Ishikawa (cell line): ENCODE data around the gene CBLC.

Experiments
- CEBPB ChIP-seq: IDR thresholded peaks from 2 replicates; pipeline ENCODE4 v1.6.1; 2012
- CREB1 ChIP-seq: IDR thresholded peaks from 2 replicates; pipeline ENCODE4 v1.6.1; 2012; ENCODE audit warnings: low read depth
- EGR1 ChIP-seq: IDR thresholded peaks from 2 replicates; pipeline ENCODE4 v1.6.1; 2012
- EP300 ChIP-seq: IDR thresholded peaks from 2 replicates; pipeline ENCODE4 v1.6.1; 2012; ENCODE audit warnings: borderline replicate concordance
- FOXM1 ChIP-seq: IDR thresholded peaks from 2 replicates; pipeline ENCODE4 v1.6.1; 2012; ENCODE audit warnings: low read depth, borderline replicate concordance
- NFIC ChIP-seq: IDR thresholded peaks from 2 replicates; pipeline ENCODE4 v1.6.1; 2012
- RAD21 ChIP-seq: IDR thresholded peaks from 2 replicates; pipeline ENCODE4 v1.6.1; 2012; ENCODE audit warnings: low read depth
- TAF1 ChIP-seq: IDR thresholded peaks from 2 replicates; pipeline ENCODE4 v1.6.1; 2012; ENCODE audit warnings: low read depth, mild to moderate bottlenecking
- TCF12 ChIP-seq: IDR thresholded peaks from 2 replicates; pipeline ENCODE4 v1.6.1; 2012; ENCODE audit warnings: low read depth
- TEAD4 ChIP-seq: IDR thresholded peaks from 2 replicates; pipeline ENCODE4 v1.6.1; 2012
- USF1 ChIP-seq: IDR thresholded peaks from 2 replicates; pipeline ENCODE4 v1.6.1; 2012
- YY1 ChIP-seq: IDR thresholded peaks from 2 replicates; pipeline ENCODE4 v1.6.1; 2012; ENCODE audit warnings: low read depth
- ZBTB7A ChIP-seq: IDR thresholded peaks from 2 replicates; pipeline ENCODE4 v1.6.1; 2012; ENCODE audit warnings: low read depth
- TF ChIP-seq, protein P1 (sequence below): IDR thresholded peaks from 2 replicates; pipeline ENCODE4 v1.6.1; 2012
- TF ChIP-seq, protein P2 (sequence below): IDR thresholded peaks from 2 replicates; pipeline ENCODE4 v1.6.1; 2012; ENCODE audit warnings: low read depth, mild to moderate bottlenecking

Gene CBLC

DNA sequence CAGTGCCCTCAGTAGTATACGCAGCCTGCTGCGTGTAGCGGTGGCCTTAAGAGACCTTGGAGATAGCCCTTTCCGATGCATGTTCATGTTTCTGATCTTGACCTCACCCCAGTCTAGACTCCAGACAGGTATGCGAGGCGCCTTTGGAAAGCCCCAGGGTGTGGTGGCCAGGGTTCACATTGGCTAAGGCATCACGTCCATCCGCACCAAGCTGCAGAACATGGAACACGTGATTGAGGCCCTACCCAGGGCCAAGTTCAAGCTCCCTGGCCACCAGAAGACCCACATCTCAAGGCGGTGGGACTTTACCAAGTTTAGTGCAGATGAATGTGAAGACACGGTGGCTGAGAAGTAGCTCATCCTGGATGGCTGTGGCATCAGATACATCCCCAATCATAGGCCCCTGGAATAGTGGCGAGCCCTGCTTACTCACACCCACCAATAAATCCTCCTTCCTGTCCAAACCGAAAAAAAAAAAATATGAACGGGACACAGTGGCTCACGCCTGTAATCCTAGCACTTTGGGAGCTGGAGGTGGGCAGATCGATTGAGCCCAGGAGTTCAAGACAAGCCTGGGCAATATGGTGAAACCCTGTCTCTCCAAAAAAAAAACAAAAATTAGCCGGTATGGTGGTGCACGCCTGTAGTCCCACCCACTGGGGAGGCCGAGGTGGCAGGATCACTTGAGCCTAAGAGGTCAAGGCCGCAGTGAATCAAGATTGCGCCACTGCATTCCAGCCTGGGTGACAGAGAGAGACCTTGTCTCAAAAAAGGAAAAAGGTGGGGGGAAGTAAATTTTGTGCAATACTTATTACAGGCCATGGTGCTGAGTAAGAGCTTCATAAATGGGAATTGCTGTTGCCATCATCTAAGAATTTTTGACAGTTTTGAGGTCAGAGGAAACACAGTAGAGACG, 12.4 kb upstream of the CBLC start:
- TF ChIP-seq TEAD4 (no peak), USF1 (no peak), CEBPB (no peak), RAD21 (no peak), YY1 (no peak), ZBTB7A (no peak), NFIC (no peak), FOXM1 (no peak), TAF1 (no peak), EGR1 (no peak), EP300 (no peak), TCF12 (no peak), CREB1 (no peak)
- TF ChIP-seq, protein P1, sequence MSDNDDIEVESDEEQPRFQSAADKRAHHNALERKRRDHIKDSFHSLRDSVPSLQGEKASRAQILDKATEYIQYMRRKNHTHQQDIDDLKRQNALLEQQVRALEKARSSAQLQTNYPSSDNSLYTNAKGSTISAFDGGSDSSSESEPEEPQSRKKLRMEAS = no peak
- TF ChIP-seq, protein P2, sequence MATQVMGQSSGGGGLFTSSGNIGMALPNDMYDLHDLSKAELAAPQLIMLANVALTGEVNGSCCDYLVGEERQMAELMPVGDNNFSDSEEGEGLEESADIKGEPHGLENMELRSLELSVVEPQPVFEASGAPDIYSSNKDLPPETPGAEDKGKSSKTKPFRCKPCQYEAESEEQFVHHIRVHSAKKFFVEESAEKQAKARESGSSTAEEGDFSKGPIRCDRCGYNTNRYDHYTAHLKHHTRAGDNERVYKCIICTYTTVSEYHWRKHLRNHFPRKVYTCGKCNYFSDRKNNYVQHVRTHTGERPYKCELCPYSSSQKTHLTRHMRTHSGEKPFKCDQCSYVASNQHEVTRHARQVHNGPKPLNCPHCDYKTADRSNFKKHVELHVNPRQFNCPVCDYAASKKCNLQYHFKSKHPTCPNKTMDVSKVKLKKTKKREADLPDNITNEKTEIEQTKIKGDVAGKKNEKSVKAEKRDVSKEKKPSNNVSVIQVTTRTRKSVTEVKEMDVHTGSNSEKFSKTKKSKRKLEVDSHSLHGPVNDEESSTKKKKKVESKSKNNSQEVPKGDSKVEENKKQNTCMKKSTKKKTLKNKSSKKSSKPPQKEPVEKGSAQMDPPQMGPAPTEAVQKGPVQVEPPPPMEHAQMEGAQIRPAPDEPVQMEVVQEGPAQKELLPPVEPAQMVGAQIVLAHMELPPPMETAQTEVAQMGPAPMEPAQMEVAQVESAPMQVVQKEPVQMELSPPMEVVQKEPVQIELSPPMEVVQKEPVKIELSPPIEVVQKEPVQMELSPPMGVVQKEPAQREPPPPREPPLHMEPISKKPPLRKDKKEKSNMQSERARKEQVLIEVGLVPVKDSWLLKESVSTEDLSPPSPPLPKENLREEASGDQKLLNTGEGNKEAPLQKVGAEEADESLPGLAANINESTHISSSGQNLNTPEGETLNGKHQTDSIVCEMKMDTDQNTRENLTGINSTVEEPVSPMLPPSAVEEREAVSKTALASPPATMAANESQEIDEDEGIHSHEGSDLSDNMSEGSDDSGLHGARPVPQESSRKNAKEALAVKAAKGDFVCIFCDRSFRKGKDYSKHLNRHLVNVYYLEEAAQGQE = no peak

DNA sequence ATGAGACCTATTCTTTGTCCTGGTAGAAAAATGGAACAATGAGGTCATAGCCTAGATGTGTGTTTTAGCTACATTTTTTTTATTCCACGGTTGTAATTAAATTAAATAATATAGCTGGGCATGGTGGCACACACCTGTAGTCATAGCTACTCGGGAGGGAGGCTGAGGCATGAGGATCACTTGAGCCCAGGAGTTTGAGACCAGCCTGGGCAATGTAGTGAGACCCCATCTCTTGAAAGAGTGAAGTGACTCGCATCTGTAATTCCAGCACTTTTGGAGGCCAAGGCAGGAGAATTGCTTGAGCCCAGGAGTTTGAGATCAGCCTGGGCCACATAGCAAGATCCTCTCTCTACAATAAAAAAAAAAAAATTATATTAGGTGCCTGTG, 11.7 kb upstream of the CBLC start:
- TF ChIP-seq YY1 = no peak

GRCh38 chr19:44767295-44768180, 10.2 kb upstream of the CBLC start:
- no peak for TF ChIP-seq EP300
- peak; percentile 46; the same call in 1 of the 2 replicates for TF ChIP-seq USF1

- TF ChIP-seq ZBTB7A (no peak), TAF1 (no peak), EP300 (no peak), YY1 (no peak), FOXM1 (no peak), RAD21 (peak; percentile 99)
Measured at GRCh38 chr19:44770550-44771257, 7.0 kb upstream of the CBLC start.

DNA sequence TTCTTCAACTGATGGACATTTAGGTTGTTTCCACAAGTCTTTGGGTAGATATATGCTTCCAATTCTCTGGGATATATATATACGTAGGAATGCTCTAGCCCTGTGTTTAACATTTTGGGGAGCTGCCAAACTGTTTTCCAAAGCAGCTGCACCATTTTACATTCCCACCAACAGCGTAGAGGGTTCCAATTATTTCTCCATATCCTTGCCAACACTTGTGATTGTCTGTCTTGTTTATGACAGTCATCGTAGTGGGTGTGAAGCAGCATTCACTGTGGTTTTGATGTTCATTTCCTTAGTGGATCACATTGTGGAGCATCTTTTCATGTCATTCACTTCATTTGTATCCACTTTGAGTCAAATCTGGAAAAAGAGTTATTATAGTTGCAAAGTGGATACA, 4.7 kb upstream of the CBLC start:
- TF ChIP-seq RAD21 (no peak), NFIC (no peak), CREB1 (no peak), ZBTB7A (no peak)

DNA sequence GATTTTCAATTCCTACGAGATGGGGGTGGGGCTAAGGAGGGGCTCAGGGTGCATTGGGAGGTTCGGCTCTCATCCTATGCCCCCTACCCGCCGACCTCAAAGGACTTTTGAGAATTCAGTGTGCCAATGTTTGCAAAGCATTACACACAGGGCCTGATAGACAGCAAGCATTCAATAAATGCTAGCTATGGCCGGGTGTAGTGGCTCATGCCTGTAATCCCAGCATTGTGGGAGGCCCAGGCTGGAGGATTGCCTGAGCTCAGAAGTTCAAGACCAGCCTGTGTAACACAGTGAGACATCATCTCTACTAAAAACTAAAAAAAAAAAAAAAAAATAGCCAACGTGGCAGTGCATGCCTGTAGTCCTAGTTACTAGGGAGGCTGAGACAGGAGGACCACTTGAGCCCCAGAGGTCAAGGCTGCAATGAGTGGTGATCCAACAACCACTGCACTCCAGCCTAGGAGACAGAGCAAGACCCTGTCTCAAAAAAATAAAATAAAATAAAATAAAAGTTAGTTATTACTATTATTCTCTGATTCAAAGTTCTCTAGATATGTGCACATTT, 1.9 kb upstream of the CBLC start:
- TF ChIP-seq RAD21 (no peak), TEAD4 (no peak), ZBTB7A (no peak; the same call in 1 of the 2 replicates), TAF1 (no peak), YY1 (no peak), USF1 (no peak), CEBPB (no peak), NFIC (no peak), TCF12 (no peak)
- TF ChIP-seq, protein P2 = no peak
- TF ChIP-seq, protein P1 = no peak
